Spleen (tissue), 7 donors: Measurements from ENCODE around the gene TMEM116.

Experiments used
- CTCF ChIP-seq, 11 experiments: fragments of 200-600 bp in 7 of 11; fragments of 450-650 bp in 4 of 11; sonication (generic) in 4 of 11; IDR thresholded peaks in 8 of 11; conservative IDR thresholded peaks in 3 of 11; 1 replicate in 7 of 11; 2 replicates in 4 of 11; pipeline versions ENCODE4 v1.4.0 to v1.8.0; 2016 to 2021; ENCODE audit warnings: antibody characterized with exemption in 11 of 11, inconsistent platforms in 4 of 11, mild to moderate bottlenecking in 1 of 11
- POLR2A ChIP-seq, 3 donors: fragments of 450-650 bp; IDR thresholded peaks; one replicate each; pipeline ENCODE4 v1.5.1; 2017; ENCODE audit warnings: antibody characterized with exemption in 3 of 3, mild to moderate bottlenecking in 1 of 3
- POLR2AphosphoS5 ChIP-seq, 3 donors: sonication (generic); formaldehyde crosslinking; IDR thresholded peaks; one replicate each; pipeline ENCODE4 v1.5.1; 2017; ENCODE audit warnings: antibody characterized with exemption in 3 of 3
- donor health status: DM: no; HTN: no; CAD: no; lungs with moderate emphysema.
- donor health status: DM: no; HTN: no; CAD: no.
- donor health status: DM: no; HTN: no; CAD: no.

GRCh38 chr12:111907740-111908139, 105.2 kb downstream of the TMEM116 start:
- no peak for TF ChIP-seq CTCF (IDR thresholded peaks at IDR 0.05 in 8 of 11, conservative IDR thresholded peaks at IDR 0.05 in 3 of 11)
- no peak for TF ChIP-seq POLR2A (IDR thresholded peaks at IDR 0.05)
- no peak for TF ChIP-seq POLR2AphosphoS5 (IDR thresholded peaks at IDR 0.05)
